ENCODE results near the gene KIAA0319L. TPM values are rescaled to one million over a fixed set of nuclear protein-coding genes. Genes with fewer than 3 reads are reported as not detected.

KIAA0319L gene
- total RNA-seq, 2 donors from 2014 or later, result 53.2 to 66.0 TPM

GRCh38 chr1:35442734-35443133 is 114.5 kb downstream of the KIAA0319L start:
- H3K27me3 ChIP-seq, result no peaks in the 10 kb centered on the region
- intact Hi-C loops (cut with DNase I), result no loop called here
- DNase-seq, result no peak
- H3K4me3 ChIP-seq, result no peak overlapping the region
- no peak overlapping the region for H3K27ac ChIP-seq
- no peak for TF ChIP-seq CTCF (IDR thresholded peaks at IDR 0.05)
- H3K9ac ChIP-seq (ENCODE audit: low read depth in 2 of 2, low read length in 2 of 2), result no peak overlapping the region
- no peaks in the 10 kb centered on the region for H3K9me3 ChIP-seq
- H3K4me1 ChIP-seq, result no peaks in the 10 kb centered on the region
- peaks cover 17% of the 10 kb centered on the region for H3K36me3 ChIP-seq

GRCh38 chr1:35441926-35442579 is 115.2 kb downstream of the KIAA0319L start:
- no peak for TF ChIP-seq CTCF (IDR thresholded peaks at IDR 0.05)
- no peak overlapping the region for H3K9ac ChIP-seq (ENCODE audit: low read depth in 2 of 2, low read length in 2 of 2)
- peaks cover 15% of the 10 kb centered on the region for H3K36me3 ChIP-seq

DNA sequence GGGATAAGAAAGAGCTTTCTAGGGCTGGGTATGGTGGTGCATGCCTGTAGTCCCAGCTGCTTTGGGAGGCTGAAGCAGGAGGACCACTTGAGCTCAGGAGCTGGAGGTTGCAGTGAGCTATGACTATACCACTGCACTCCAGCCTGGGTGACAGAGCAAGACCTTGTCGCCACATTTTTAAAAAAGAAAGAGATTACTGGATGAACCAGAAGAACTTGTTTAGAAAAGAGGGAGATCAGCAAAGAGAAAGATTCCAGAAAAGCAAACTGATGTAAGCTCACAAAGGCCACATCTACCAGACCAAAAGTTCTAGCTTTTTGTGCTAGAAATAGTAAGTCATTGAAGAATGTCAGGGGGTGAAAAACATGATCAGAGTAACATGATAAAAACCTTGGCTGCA is 117.6 kb downstream of the KIAA0319L start:
- Histone ChIP-seq H3K36me3 (peaks cover 26% of the 10 kb centered on the region), H3K4me1 (no peaks in the 10 kb centered on the region), H3K9me3 (no peaks in the 10 kb centered on the region), H3K9ac (ENCODE audit: low read depth in 2 of 2, low read length in 2 of 2) (no peak overlapping the region), H3K27me3 (no peaks in the 10 kb centered on the region), H3K27ac (no peak overlapping the region), H3K4me3 (no peak overlapping the region)
- no peak for DNase-seq
- no peak for TF ChIP-seq CTCF (IDR thresholded peaks at IDR 0.05)
- intact Hi-C loops (cut with DNase I), result no loop called here

More at GRCh38 chr1:35441926-35442579, 115.2 kb downstream of the KIAA0319L start:
- Histone ChIP-seq H3K4me3 (no peak overlapping the region), H3K9me3 (no peaks in the 10 kb centered on the region), H3K27ac (no peak overlapping the region), H3K4me1 (no peaks in the 10 kb centered on the region), H3K27me3 (no peaks in the 10 kb centered on the region)
- intact Hi-C loops (cut with DNase I), result no loop called here
- DNase-seq, result no peak

DNA sequence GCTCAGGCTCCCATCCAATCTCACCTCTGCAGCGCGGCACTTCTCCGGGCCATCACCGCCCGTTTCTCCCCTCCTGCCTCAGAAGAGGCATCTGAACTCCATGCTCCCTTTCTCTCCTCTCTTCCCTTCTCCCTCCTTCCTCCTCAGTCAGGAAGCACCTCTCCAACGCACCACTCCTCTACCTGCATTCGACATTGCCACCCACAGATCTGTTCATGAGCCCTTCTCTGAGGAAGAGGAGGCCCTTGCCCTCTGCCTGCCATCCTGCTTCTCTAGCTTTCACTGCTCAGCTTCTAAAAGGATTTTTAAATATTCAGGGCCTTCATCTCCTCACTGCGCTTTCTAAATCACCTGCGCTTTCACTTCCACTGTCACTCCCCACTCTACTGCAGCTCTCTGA is 120.0 kb downstream of the KIAA0319L start:
- H3K36me3 ChIP-seq, result peaks cover 23% of the 10 kb centered on the region
- H3K27ac ChIP-seq, result no peak overlapping the region
- H3K9ac ChIP-seq (ENCODE audit: low read depth in 2 of 2, low read length in 2 of 2), result no peak overlapping the region
- no peak overlapping the region for H3K4me3 ChIP-seq
- intact Hi-C loops (cut with DNase I), result no loop called here
- no peak for TF ChIP-seq CTCF (IDR thresholded peaks at IDR 0.05)
- no peaks in the 10 kb centered on the region for H3K4me1 ChIP-seq
- H3K9me3 ChIP-seq, result no peaks in the 10 kb centered on the region
- H3K27me3 ChIP-seq, result no peaks in the 10 kb centered on the region
- DNase-seq, result no peak

DNA sequence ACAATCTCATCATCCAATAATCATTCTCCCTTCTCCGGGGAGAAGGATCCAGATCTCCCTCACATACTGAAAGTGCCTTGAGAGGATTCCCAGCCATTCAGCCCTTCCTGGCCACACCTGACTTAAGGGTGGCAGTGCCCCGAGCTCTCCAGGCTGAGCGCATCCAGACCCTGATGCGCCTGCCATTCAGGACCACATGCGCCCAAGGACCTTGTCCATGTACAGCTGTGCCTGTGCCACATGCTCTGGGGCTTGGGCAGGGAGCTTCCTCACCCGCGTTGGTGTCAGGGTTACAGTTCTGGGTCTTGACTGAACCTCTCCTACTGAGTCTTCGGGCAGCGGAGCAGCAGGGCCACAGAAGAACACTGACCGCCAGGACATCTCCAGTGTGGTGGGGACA is 121.1 kb downstream of the KIAA0319L start:
- Histone ChIP-seq H3K4me3 (no peak overlapping the region), H3K9ac (ENCODE audit: low read depth in 2 of 2, low read length in 2 of 2) (no peak overlapping the region), H3K27ac (no peak overlapping the region), H3K9me3 (no peaks in the 10 kb centered on the region), H3K4me1 (no peaks in the 10 kb centered on the region), H3K36me3 (peaks cover 20% of the 10 kb centered on the region), H3K27me3 (no peaks in the 10 kb centered on the region)
- DNase-seq, result no peak
- intact Hi-C loops (cut with DNase I), result no loop called here
- no peak for TF ChIP-seq CTCF (IDR thresholded peaks at IDR 0.05)

Measured in colonic mucosa (tissue), 4 donors.